GM12801 (cell line): Measurements from ENCODE around the gene NOTO.

Experiments used
- CTCF ChIP-seq: IDR thresholded peaks from one replicate; pipeline ENCODE4 v1.5.1; 2011; ENCODE audit warnings: control low read depth; ENCODE audit not compliant: insufficient read length; ENCODE audit errors: extremely low read depth

The NOTO gene

GRCh38 chr2:73212448-73213176 lies 10.2 kb downstream of the NOTO start:
- TF ChIP-seq CTCF = no peak

GRCh38 chr2:73214120-73215035 lies 12.0 kb downstream of the NOTO start, which contains the start of gene SMYD5:
Gene SMYD5, plus strand, starts transcription at chr2:73214245. Its CDS starts 22 bp downstream, at chr2:73214267.
- no peak for TF ChIP-seq CTCF

GRCh38 chr2:73215254-73215653 lies 12.9 kb downstream of the NOTO start:
- TF ChIP-seq CTCF = no peak

- no peak for TF ChIP-seq CTCF
These were observed 14.8 kb downstream of the NOTO start for GRCh38 chr2:73217160-73217559.

GRCh38 chr2:73217826-73218225 lies 15.5 kb downstream of the NOTO start:
- no peak for TF ChIP-seq CTCF

GRCh38 chr2:73218298-73218697 lies 15.9 kb downstream of the NOTO start:
- no peak for TF ChIP-seq CTCF

- TF ChIP-seq CTCF = no peak
These were observed 21.4 kb downstream of the NOTO start for GRCh38 chr2:73223821-73224220.
